ENCODE measurements around the gene METTL16.
"Not testable (repeated sequence)": the region's sequence is repeated elsewhere in the genome, so short reads cannot be mapped to it uniquely, and the experiment has no call there.

METTL16 gene

DNA sequence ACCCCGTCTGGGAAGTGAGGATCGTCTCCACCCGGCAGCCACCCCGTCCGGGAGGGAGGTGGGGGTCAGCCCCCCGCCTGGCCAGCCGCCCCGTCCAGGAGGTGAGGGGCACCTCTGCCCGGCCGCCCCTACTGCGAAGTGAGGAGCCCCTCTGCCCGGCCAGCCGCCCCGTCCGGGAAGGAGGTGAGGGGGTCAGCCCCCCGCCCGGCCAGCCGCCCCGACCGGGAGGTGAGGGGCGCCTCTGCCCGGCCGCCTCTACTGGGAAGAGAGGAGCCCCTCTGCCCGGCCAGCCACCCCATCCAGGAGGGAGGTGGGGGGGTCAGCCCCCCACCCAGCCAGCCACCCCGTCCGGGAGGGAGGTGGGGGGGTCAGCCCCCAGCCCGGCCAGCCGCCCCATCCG lies 4.7 kb downstream of the METTL16 start:
- in situ Hi-C loops (cut with HindIII; ENCODE audit: low sequenced_read_pairs): not testable (repeated sequence)

DNA sequence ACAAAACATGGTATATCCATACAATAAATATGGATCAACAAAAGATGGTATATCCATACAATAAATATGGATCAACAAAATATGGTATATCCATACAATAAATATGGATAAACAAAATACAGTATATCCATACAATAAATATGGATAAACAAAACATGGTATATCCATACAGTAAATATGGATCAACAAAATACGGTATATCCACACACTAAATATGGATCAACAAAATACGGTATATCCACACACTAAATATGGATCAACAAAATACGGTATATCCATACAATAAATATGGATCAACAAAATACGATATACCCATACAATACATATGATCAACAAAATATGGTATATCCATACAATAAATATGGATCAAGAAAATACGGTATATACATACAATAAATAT lies 8.1 kb downstream of the METTL16 start:
- in situ Hi-C loops (cut with HindIII; ENCODE audit: low sequenced_read_pairs): no loop called here

- in situ Hi-C loops (cut with HindIII; ENCODE audit: low sequenced_read_pairs): no loop called here
These were observed 8.7 kb downstream of the METTL16 start for GRCh38 chr17:2502871-2503580.

DNA sequence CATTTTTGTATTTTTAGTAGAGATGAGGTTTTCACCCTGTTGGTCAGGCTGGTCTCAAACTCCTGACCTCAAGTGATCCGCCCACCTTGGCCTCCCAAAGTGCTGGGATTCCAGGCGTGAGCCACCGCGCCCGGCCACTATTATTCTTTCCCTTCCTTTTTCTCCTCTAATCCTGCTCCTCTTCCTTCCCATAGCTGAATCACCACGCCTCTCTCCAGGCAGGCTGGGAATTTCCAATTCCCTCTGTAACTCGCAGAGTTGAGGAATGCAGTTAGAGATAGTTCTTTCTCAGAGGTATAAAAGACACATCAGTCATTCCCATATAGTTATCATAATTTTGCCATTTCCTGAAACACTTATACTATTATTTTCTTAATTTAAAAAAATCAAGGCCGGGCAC lies 11.2 kb downstream of the METTL16 start:
- in situ Hi-C loops (cut with HindIII; ENCODE audit: low sequenced_read_pairs): no loop called here

DNA sequence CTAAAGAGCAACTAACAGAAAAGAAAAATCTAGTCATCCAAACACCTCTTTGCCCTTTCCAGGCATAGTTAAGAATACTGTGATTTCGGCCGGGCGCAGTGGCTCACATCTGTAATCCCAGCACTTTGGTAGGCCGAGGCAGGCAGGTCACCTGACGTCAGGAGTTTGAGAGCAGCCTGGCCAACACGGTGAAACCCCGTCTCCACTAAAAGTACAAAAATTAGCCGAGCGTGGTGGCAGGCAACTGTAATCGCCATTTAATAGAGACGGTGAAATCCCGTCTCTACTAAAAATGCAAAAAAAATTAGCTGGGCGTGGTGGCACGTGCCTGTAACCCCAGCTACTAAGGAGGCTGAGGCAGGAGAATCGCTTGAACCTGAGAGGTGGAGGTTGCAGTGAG lies 22.4 kb downstream of the METTL16 start:
- in situ Hi-C loops (cut with HindIII; ENCODE audit: low sequenced_read_pairs): loop anchor here (10.0 kb wide), 2 partner anchors 74 to 126 kb away; no protein-coding TSS in a partner anchor

GRCh38 chr17:2487306-2487705 lies 24.4 kb downstream of the METTL16 start:
- in situ Hi-C loops (cut with HindIII; ENCODE audit: low sequenced_read_pairs): loop anchor here (10.0 kb wide), 2 partner anchors 73 to 127 kb away; no protein-coding TSS in a partner anchor

- in situ Hi-C loops (cut with HindIII; ENCODE audit: low sequenced_read_pairs): loop anchor here (10.0 kb wide), 2 partner anchors 72 to 128 kb away; no protein-coding TSS in a partner anchor
These were observed 25.0 kb downstream of the METTL16 start for GRCh38 chr17:2486709-2487108.

DNA sequence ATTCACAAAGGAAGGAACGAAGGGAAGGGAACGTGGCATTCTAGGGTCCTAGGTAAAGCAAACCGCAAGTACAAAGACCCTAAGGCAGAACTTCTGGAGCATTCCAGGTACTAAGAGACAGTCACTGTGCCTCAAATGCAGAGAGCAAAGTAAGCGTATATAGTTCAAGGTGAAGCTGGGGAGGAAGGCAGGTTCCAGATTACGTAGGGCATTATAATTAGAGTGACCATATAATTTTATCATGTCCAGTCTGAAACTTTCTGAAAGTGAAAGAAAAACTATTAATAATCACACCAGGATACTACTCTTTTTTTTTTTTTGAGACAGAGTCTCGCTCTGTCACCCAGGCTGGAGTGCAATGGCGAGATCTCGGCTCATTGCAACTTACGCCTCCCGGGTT lies 25.7 kb downstream of the METTL16 start:
- in situ Hi-C loops (cut with HindIII; ENCODE audit: low sequenced_read_pairs): loop anchor here (10.0 kb wide), 2 partner anchors 71 to 129 kb away; no protein-coding TSS in a partner anchor

GRCh38 chr17:2485543-2485942 lies 26.1 kb downstream of the METTL16 start:
- in situ Hi-C loops (cut with HindIII; ENCODE audit: low sequenced_read_pairs): loop anchor here (10.0 kb wide), 2 partner anchors 71 to 129 kb away; no protein-coding TSS in a partner anchor

- in situ Hi-C loops (cut with HindIII; ENCODE audit: low sequenced_read_pairs): loop anchor here (5.0 to 10.0 kb wide), 3 partner anchors 37 to 130 kb away; no protein-coding TSS in a partner anchor
These were observed 26.8 kb downstream of the METTL16 start for GRCh38 chr17:2484876-2485275.

DNA sequence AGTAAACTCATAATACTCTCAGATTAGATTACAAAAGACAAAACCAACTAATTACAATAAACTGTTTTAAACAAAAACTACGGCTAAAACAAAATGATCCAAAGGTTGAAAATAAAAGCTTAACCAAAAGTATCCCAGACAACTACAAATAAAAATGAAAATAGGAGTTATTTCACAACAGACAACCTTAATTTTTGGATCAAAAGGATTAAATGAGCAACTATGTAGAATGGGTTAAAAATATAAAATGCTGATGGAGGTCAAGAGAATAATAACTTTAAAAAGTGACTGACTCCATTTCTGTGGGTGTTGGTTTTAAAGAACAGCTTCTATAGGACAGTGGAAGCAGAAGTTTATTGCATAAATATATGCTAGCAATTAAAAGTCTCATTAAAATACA lies 28.6 kb downstream of the METTL16 start:
- in situ Hi-C loops (cut with HindIII; ENCODE audit: low sequenced_read_pairs): loop anchor here (5.0 to 10.0 kb wide), 3 partner anchors 39 to 132 kb away; no protein-coding TSS in a partner anchor

DNA sequence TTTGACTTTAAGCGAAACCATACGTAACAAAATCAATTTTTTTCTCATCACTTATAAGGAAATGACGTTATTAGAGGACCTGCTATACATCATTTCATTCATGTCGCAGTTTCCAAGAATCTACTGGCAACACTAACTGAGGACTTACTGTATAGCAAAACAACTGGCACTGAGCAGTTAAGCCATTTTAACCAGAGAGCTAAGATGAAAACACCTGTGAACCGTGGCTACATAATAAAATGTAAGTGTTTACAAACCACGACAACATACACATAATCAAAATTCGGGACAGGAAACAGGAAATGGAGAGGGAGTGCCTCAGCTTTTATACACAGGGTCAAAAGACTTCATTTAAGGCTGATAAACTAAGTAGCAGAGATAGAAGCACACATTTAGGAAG lies 29.5 kb downstream of the METTL16 start:
- in situ Hi-C loops (cut with HindIII; ENCODE audit: low sequenced_read_pairs): loop anchor here (5.0 to 10.0 kb wide), 3 partner anchors 40 to 133 kb away; no protein-coding TSS in a partner anchor

- in situ Hi-C loops (cut with HindIII; ENCODE audit: low sequenced_read_pairs): loop anchor here (5.0 to 10.0 kb wide), 3 partner anchors 41 to 133 kb away; no protein-coding TSS in a partner anchor
These were observed 29.9 kb downstream of the METTL16 start for GRCh38 chr17:2481760-2482159.

GRCh38 chr17:2478458-2478857 lies 33.2 kb downstream of the METTL16 start:
- in situ Hi-C loops (cut with HindIII; ENCODE audit: low sequenced_read_pairs): no loop called here

DNA sequence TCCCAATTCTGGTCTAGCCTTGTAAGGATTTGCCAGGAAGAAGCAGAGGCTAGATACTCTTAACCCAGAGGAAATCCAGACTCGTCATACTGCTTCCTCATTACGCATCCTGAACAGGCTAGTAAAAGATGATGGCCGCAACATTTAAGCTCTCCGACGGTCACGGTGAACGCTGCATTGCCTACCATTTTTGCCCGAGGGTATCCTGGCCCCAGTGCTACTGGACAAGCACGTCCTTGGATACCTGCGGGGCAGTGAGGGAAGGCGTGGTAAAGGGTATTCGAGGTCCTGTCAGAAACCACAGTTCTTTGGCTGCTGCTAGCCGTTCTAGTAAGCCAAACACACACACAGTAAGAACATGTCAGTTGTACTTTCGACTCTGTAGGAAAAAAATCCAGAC lies 36.6 kb downstream of the METTL16 start:
- in situ Hi-C loops (cut with HindIII; ENCODE audit: low sequenced_read_pairs): no loop called here

DNA sequence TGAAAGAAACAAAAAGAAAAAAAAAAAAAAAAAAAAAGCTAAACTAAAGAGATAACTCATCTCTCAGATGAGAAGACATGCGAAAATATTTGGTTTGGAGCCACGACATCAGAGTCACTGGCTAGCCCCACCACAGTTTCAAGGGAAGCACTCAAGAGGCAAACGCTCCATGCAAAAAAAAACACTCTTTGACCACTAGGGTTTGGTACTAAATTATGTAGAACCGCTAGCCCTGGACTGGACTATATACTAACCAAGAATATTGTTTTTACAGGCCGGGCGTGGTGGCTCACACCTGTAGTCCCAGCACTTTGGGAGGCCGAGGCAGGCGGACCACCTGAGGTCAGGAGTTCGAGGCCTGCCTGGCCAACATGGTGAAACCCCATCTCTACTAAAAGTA lies 37.3 kb downstream of the METTL16 start:
- in situ Hi-C loops (cut with HindIII; ENCODE audit: low sequenced_read_pairs): no loop called here

GRCh38 chr17:2468270-2468669 lies 43.4 kb downstream of the METTL16 start:
- in situ Hi-C loops (cut with HindIII; ENCODE audit: low sequenced_read_pairs): no loop called here

DNA sequence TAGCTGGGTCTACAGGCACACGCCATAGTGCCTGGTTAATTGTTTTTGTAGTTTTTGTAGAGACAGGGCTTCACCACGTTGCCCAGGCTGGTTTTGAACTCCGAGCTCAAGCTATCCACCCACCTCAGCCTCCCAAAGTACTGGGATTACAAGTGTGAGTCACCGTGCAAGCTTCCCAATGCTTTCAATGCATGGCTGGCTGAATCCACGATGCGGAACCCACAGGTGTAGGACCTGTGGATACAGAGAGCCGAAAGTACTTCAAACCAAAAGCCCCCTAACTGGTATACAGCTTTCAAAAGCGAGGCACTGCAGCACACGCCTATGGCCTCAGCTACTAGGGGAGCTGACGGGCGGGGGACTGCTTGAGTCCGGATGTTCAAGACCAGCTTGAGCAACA lies 44.8 kb downstream of the METTL16 start:
- in situ Hi-C loops (cut with HindIII; ENCODE audit: low sequenced_read_pairs): no loop called here

- in situ Hi-C loops (cut with HindIII; ENCODE audit: low sequenced_read_pairs): no loop called here
These were observed 49.2 kb downstream of the METTL16 start for GRCh38 chr17:2462481-2462880.

DNA sequence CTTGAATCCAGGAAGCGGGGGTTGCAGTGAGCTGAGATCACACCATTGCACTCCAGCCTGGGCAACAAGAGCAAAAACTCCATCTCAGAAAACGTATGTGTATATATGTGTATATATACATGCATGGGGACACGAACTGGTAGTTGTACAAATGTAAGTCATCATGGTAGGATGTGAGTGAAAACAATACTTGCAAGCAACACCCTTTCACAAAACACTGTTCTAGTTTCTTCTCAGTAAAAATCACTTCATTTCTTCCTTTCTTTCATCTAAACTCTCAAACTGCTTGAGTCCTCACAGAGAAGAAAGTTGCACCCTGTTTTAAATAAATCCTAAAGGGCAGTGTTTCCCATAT lies 51.8 kb downstream of the METTL16 start:
- in situ Hi-C loops (cut with HindIII; ENCODE audit: low sequenced_read_pairs): no loop called here

GRCh38 chr17:2457913-2458312 lies 53.8 kb downstream of the METTL16 start:
- in situ Hi-C loops (cut with HindIII; ENCODE audit: low sequenced_read_pairs): no loop called here

- in situ Hi-C loops (cut with HindIII; ENCODE audit: low sequenced_read_pairs): no loop called here
These were observed 55.2 kb downstream of the METTL16 start for GRCh38 chr17:2456475-2456874.

Data from endothelial cell of hepatic sinusoid (primary cell).